Gastrocnemius medialis (tissue), 4 donors: ENCODE data around the gene YTHDF1. TPM values are rescaled to one million over a fixed set of nuclear protein-coding genes. Genes with fewer than 3 reads are reported as not detected.

ENCODE experiments used
- ATAC-seq, 2 donors: fragments of 150-250 bp; one replicate each; pipeline ENCODE4 v1.9.1; 2016
- DNase-seq, 2 donors: peaks; one replicate each; pipeline ENCODE4 v3.0.0-alpha.2; 2019
- H3K27ac ChIP-seq, 4 donors: fragments of 200-600 bp; sonication (generic); 1 replicate in 1 of 4; 2 replicates in 3 of 4; pipeline ENCODE4 v1.5.1; 2016 to 2018; ENCODE audit warnings: mild to moderate bottlenecking in 2 of 4, moderate library complexity in 1 of 4
- H3K27me3 ChIP-seq, 3 donors: fragments of 200-600 bp; sonication (generic) in 2 of 3; 1 replicate in 1 of 3; 2 replicates in 2 of 3; pipeline versions ENCODE4 v1.5.1 to v1.6.0; 2016 to 2019; ENCODE audit warnings: mild to moderate bottlenecking in 1 of 3, moderate library complexity in 1 of 3
- H3K36me3 ChIP-seq, 2 donors: fragments of 200-600 bp; sonication (generic) in 1 of 2; one replicate each; pipeline ENCODE4 v1.5.1; 2017 to 2018
- H3K4me1 ChIP-seq, 2 donors: fragments of 200-600 bp; sonication (generic) in 1 of 2; one replicate each; pipeline ENCODE4 v1.5.1; 2016 to 2017; ENCODE audit warnings: mild to moderate bottlenecking in 2 of 2
- H3K4me3 ChIP-seq, 4 donors: fragments of 200-600 bp; sonication (generic) in 3 of 4; 1 replicate in 1 of 4; 2 replicates in 3 of 4; pipeline ENCODE4 v1.5.1; 2016 to 2019; ENCODE audit warnings: mild to moderate bottlenecking in 2 of 4
- H3K9me3 ChIP-seq, 3 donors: fragments of 200-600 bp; sonication (generic) in 2 of 3; 1 replicate in 1 of 3; 2 replicates in 2 of 3; pipeline ENCODE4 v1.5.1; 2016 to 2019
- POLR2A ChIP-seq, 2 donors: fragments of 450-650 bp; IDR thresholded peaks; one replicate each; pipeline ENCODE4 v1.6.1; 2017; ENCODE audit warnings: antibody characterized with exemption in 2 of 2, mild to moderate bottlenecking in 2 of 2, moderate library complexity in 2 of 2
- in situ Hi-C, 4 donors: fragments of 200-750 bp; cut with MboI; loops; one replicate each; pipeline versions ENCODE4 v1.15.0 to v1.8.0; 2017; ENCODE audit warnings: low sequenced_read_pairs in 4 of 4
- intact Hi-C: fragments of 100-400 bp; cut with DNase I; formaldehyde crosslinking; loops from one replicate; pipeline ENCODE4 v1.15.1; 2023; ENCODE audit warnings: low total_unique reads
- total RNA-seq, 4 donors: library from RNA; depleted of rRNA; stranded (reverse); fragments of >200 nt; gene quantifications; one replicate each; pipeline versions ENCODE4 v1.1.0 to v1.2.3, GENCODE V29; 2016
- TF ChIP-seq, protein P1 (sequence below), 5 experiments: fragments of 450-650 bp in 3 of 5; fragments of 200-600 bp in 2 of 5; sonication (generic) in 2 of 5; IDR thresholded peaks in 4 of 5; conservative IDR thresholded peaks in 1 of 5; 1 replicate in 4 of 5; 2 replicates in 1 of 5; pipeline ENCODE4 v1.5.1; 2016 to 2019; ENCODE audit warnings: antibody characterized with exemption in 5 of 5, mild to moderate bottlenecking in 3 of 5, moderate library complexity in 3 of 5

Gene YTHDF1
- total RNA-seq, 4 donors from 2014 or later = 37.1 to 45.7 (median 40.4) TPM

GRCh38 chr20:63194007-63194796 lies 21.7 kb downstream of the YTHDF1 start:
- Histone ChIP-seq H3K9me3 (no peaks in the 10 kb centered on the region), H3K4me1 (peaks cover 20 to 25% of the 10 kb centered on the region in 2 donors), H3K27me3 (no peaks in the 10 kb centered on the region), H3K36me3 (peaks cover 0 to 19% of the 10 kb centered on the region in 2 donors), H3K27ac (no peak overlapping the region), H3K4me3 (no peak overlapping the region)
- intact Hi-C loops (no loop called here), in situ Hi-C loops (no loop called here)
- TF ChIP-seq, protein P1, sequence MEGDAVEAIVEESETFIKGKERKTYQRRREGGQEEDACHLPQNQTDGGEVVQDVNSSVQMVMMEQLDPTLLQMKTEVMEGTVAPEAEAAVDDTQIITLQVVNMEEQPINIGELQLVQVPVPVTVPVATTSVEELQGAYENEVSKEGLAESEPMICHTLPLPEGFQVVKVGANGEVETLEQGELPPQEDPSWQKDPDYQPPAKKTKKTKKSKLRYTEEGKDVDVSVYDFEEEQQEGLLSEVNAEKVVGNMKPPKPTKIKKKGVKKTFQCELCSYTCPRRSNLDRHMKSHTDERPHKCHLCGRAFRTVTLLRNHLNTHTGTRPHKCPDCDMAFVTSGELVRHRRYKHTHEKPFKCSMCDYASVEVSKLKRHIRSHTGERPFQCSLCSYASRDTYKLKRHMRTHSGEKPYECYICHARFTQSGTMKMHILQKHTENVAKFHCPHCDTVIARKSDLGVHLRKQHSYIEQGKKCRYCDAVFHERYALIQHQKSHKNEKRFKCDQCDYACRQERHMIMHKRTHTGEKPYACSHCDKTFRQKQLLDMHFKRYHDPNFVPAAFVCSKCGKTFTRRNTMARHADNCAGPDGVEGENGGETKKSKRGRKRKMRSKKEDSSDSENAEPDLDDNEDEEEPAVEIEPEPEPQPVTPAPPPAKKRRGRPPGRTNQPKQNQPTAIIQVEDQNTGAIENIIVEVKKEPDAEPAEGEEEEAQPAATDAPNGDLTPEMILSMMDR (IDR thresholded peaks at IDR 0.05 in 4 of 5, conservative IDR thresholded peaks at IDR 0.05 in 1 of 5) = no peak
- no peak for ATAC-seq
- DNase-seq = no peak

- no peak overlapping the region for H3K4me3 ChIP-seq
- in situ Hi-C loops (no loop called here), intact Hi-C loops (no loop called here)
- H3K36me3 ChIP-seq = peaks cover 0 to 19% of the 10 kb centered on the region in 2 donors
- no peak overlapping the region for H3K27ac ChIP-seq
- TF ChIP-seq, protein P1 (IDR thresholded peaks at IDR 0.05 in 4 of 5, conservative IDR thresholded peaks at IDR 0.05 in 1 of 5) = no peak
- TF ChIP-seq POLR2A (IDR thresholded peaks at IDR 0.05) = no peak
- DNase-seq (no peak), ATAC-seq (no peak)
- H3K4me1 ChIP-seq = peaks cover 6 to 12% of the 10 kb centered on the region in 2 donors
- H3K27me3 ChIP-seq = no peaks in the 10 kb centered on the region
- no peaks in the 10 kb centered on the region for H3K9me3 ChIP-seq
Measured at GRCh38 chr20:63192721-63193120, 23.2 kb downstream of the YTHDF1 start.

- intact Hi-C loops = no loop called here
- H3K9me3 ChIP-seq = no peaks in the 10 kb centered on the region
- in situ Hi-C loops = no loop called here
- DNase-seq (no peak), ATAC-seq (no peak)
- no peak overlapping the region for H3K27ac ChIP-seq
- H3K4me1 ChIP-seq = no peaks in the 10 kb centered on the region
- peaks cover 0 to 13% of the 10 kb centered on the region in 2 donors for H3K36me3 ChIP-seq
- TF ChIP-seq POLR2A (IDR thresholded peaks at IDR 0.05) = no peak
- TF ChIP-seq, protein P1 (IDR thresholded peaks at IDR 0.05 in 4 of 5, conservative IDR thresholded peaks at IDR 0.05 in 1 of 5) = no peak
- no peaks in the 10 kb centered on the region for H3K27me3 ChIP-seq
- no peak overlapping the region for H3K4me3 ChIP-seq
Measured at GRCh38 chr20:63191400-63191799, 24.5 kb downstream of the YTHDF1 start.

GRCh38 chr20:63190828-63191227 lies 25.1 kb downstream of the YTHDF1 start:
- Histone ChIP-seq H3K27me3 (no peaks in the 10 kb centered on the region), H3K4me3 (no peak overlapping the region), H3K27ac (no peak overlapping the region), H3K9me3 (no peaks in the 10 kb centered on the region), H3K36me3 (peaks cover 0 to 13% of the 10 kb centered on the region in 2 donors), H3K4me1 (no peaks in the 10 kb centered on the region)
- in situ Hi-C loops (no loop called here), intact Hi-C loops (no loop called here)
- no peak for ATAC-seq
- no peak for DNase-seq
- TF ChIP-seq POLR2A (IDR thresholded peaks at IDR 0.05) = no peak
- TF ChIP-seq, protein P1 (IDR thresholded peaks at IDR 0.05 in 4 of 5, conservative IDR thresholded peaks at IDR 0.05 in 1 of 5) = no peak
